Measurements from ENCODE around the gene ERBB3.

ERBB3 gene

DNA sequence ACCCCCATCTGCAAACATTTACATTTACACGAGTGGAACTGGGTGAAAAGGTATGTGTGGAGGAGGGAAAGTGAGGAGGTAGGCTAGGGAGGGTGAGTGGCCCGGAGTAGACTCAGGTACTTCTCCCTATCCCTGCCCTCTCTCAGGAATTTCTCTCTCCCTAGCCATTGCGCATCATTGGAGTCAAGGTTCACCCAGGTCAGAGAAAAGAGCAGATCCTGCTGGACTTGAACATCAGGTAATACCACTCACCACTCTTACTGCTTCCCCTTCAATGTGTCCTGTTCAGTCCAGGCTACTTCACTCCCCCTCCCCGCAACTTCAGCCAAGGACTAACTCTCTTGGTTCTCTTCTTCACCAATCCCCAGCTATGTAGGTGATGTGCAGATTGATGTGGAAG lies 50.9 kb downstream of the ERBB3 start:
- no peak overlapping the region for H3K4me2 ChIP-seq (ENCODE audit: low read length)
- peaks cover 15% of the 10 kb centered on the region for H3F3A ChIP-seq (ENCODE audit: control insufficient read depth, insufficient read depth)
- no peaks in the 10 kb centered on the region for H3K27me3 ChIP-seq (ENCODE audit: control insufficient read depth, low read length)
- peaks cover 27% of the 10 kb centered on the region for H3K79me2 ChIP-seq (ENCODE audit: control insufficient read depth, low read length)
- TF ChIP-seq, protein P1, sequence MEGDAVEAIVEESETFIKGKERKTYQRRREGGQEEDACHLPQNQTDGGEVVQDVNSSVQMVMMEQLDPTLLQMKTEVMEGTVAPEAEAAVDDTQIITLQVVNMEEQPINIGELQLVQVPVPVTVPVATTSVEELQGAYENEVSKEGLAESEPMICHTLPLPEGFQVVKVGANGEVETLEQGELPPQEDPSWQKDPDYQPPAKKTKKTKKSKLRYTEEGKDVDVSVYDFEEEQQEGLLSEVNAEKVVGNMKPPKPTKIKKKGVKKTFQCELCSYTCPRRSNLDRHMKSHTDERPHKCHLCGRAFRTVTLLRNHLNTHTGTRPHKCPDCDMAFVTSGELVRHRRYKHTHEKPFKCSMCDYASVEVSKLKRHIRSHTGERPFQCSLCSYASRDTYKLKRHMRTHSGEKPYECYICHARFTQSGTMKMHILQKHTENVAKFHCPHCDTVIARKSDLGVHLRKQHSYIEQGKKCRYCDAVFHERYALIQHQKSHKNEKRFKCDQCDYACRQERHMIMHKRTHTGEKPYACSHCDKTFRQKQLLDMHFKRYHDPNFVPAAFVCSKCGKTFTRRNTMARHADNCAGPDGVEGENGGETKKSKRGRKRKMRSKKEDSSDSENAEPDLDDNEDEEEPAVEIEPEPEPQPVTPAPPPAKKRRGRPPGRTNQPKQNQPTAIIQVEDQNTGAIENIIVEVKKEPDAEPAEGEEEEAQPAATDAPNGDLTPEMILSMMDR (IDR thresholded peaks at IDR 0.05; ENCODE audit: low read depth, low read length, poor library complexity, severe bottlenecking), result no peak
- no peak for TF ChIP-seq EZH2phosphoT487 (IDR thresholded peaks at IDR 0.05; ENCODE audit: borderline replicate concordance, low read length)
- no peaks in the 10 kb centered on the region for H3K9me2 ChIP-seq (replicated peaks; ENCODE audit: control insufficient read depth, low read length)
- H3K36me3 ChIP-seq (ENCODE audit: control insufficient read depth, low read length), result peaks cover 56% of the 10 kb centered on the region
- no peaks in the 10 kb centered on the region for H4K20me1 ChIP-seq (ENCODE audit: control insufficient read depth, insufficient read depth, low read depth, low read length)
- no peak overlapping the region for H3K4me3 ChIP-seq (ENCODE audit: low read length)
- H3K27ac ChIP-seq (ENCODE audit: low read depth, low read length), result no peak overlapping the region
- peaks cover 31% of the 10 kb centered on the region for H3K4me1 ChIP-seq (ENCODE audit: control insufficient read depth, low read length)
- H3K9me3 ChIP-seq (ENCODE audit: control insufficient read depth, insufficient read depth, low read length), result peaks cover 5% of the 10 kb centered on the region; the same call in 1 of the 2 replicates

DNA sequence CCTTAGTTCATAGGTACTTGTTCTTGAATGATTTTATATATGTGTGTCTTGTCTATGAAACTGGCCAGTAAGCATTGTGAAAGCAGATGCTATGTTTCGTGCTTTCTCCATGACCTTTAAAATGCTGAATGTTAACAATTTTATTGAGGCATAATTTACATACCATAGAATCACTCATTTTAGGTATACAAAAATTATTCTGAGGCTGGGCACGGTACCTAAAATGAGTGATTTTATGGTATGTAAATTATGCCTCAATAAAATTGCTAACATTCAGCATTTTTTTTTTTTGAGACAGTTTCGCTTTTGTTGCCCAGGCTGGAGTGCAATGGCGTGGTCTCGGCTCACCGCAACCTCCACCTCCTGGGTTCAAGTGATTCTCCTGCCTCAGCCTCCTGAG lies 54.9 kb downstream of the ERBB3 start:
- Histone ChIP-seq H3K9me2 (replicated peaks; ENCODE audit: control insufficient read depth, low read length) (no peaks in the 10 kb centered on the region), H3K9me3 (ENCODE audit: control insufficient read depth, insufficient read depth, low read length) (peaks cover 5% of the 10 kb centered on the region; the same call in 1 of the 2 replicates), H3K36me3 (ENCODE audit: control insufficient read depth, low read length) (peaks cover 87% of the 10 kb centered on the region), H3K79me2 (ENCODE audit: control insufficient read depth, low read length) (peaks cover 8% of the 10 kb centered on the region), H4K20me1 (ENCODE audit: control insufficient read depth, insufficient read depth, low read depth, low read length) (no peaks in the 10 kb centered on the region), H3K4me1 (ENCODE audit: control insufficient read depth, low read length) (peaks cover 5% of the 10 kb centered on the region), H3K27ac (ENCODE audit: low read depth, low read length) (no peak overlapping the region), H3K27me3 (ENCODE audit: control insufficient read depth, low read length) (no peaks in the 10 kb centered on the region), H3K4me2 (ENCODE audit: low read length) (no peak overlapping the region), H3K4me3 (ENCODE audit: low read length) (no peak overlapping the region), H3F3A (ENCODE audit: control insufficient read depth, insufficient read depth) (no peaks in the 10 kb centered on the region)
- no peak for TF ChIP-seq EZH2phosphoT487 (IDR thresholded peaks at IDR 0.05; ENCODE audit: borderline replicate concordance, low read length)
- TF ChIP-seq, protein P1 (IDR thresholded peaks at IDR 0.05; ENCODE audit: low read depth, low read length, poor library complexity, severe bottlenecking), result no peak

DNA sequence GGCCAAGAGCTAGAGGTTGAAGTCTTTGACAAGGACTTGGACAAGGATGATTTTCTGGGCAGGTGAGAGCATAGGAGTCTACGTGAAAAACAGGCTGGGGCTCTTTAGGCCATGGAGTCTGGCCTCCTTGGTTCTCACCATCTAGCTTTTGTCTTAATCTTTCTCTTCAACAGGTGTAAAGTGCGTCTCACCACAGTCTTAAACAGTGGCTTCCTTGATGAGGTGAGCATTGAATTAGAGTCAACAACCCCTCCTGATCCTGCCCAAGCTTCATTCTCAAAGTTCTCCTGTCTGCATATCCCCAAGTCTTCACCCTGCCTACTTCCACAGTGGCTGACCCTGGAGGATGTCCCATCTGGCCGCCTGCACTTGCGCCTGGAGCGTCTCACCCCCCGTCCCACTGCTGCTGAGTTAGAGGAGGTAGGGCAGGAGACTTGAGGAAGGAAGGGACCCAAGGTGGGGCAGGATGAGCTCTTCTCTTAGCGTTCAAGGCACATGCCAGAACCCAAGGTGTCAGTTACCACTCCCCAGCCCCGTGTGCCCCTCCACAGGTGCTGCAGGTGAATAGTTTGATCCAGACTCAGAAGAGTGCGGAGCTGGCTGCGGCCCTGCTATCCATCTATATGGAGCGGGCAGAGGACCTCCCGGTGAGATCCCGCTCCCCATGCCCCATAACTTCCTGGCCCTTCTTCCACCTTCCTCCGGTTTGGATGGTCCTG lies 58.0 kb downstream of the ERBB3 start:
- H3K4me3 ChIP-seq (ENCODE audit: low read length), result no peak overlapping the region
- H3K9me3 ChIP-seq (ENCODE audit: control insufficient read depth, insufficient read depth, low read length), result no peaks in the 10 kb centered on the region
- no peaks in the 10 kb centered on the region for H3F3A ChIP-seq (ENCODE audit: control insufficient read depth, insufficient read depth)
- no peaks in the 10 kb centered on the region for H4K20me1 ChIP-seq (ENCODE audit: control insufficient read depth, insufficient read depth, low read depth, low read length)
- H3K4me1 ChIP-seq (ENCODE audit: control insufficient read depth, low read length), result no peaks in the 10 kb centered on the region
- no peaks in the 10 kb centered on the region for H3K79me2 ChIP-seq (ENCODE audit: control insufficient read depth, low read length)
- H3K27me3 ChIP-seq (ENCODE audit: control insufficient read depth, low read length), result no peaks in the 10 kb centered on the region
- no peak overlapping the region for H3K4me2 ChIP-seq (ENCODE audit: low read length)
- H3K27ac ChIP-seq (ENCODE audit: low read depth, low read length), result no peak overlapping the region
- peaks cover 79% of the 10 kb centered on the region for H3K36me3 ChIP-seq (ENCODE audit: control insufficient read depth, low read length)
- no peaks in the 10 kb centered on the region for H3K9me2 ChIP-seq (replicated peaks; ENCODE audit: control insufficient read depth, low read length)
- TF ChIP-seq EZH2phosphoT487 (IDR thresholded peaks at IDR 0.05; ENCODE audit: borderline replicate concordance, low read length), result no peak
- TF ChIP-seq, protein P1 (IDR thresholded peaks at IDR 0.05; ENCODE audit: low read depth, low read length, poor library complexity, severe bottlenecking), result no peak

All from DOHH2 (cell line).